ENCODE measurements around the gene MAP4K5. TPM values are rescaled to one million over a fixed set of nuclear protein-coding genes. Genes with fewer than 3 reads are reported as not detected.

The MAP4K5 gene
- total and polyA plus RNA-seq, 4 donors, result 16.0 to 67.0 (median 38.4) TPM

DNA sequence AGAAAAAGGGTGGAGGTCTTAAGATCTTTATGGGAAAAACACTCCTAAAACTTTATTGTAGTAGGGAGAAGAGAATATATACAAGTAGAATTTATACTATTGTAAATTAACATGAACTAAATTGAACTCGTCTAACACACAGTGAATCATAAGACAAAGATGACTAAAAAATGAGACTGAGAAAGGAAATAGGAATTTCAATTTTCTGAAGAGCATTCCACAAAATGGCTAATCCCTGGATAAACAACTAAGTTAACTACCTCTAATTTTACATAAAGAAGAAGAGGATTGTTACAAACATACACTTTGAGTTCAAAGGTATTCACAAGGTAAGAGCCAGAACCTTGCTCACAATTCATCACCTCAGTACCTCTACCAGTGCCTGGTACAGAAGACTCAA lies 2.0 kb downstream of the MAP4K5 start:
- Histone ChIP-seq H3K4me1 (ENCODE audit: control insufficient read depth in 1 of 2, insufficient read depth in 2 of 2, low read length in 2 of 2) (peaks cover 0 to 4% of the 10 kb centered on the region in 2 donors), H3K36me3 (ENCODE audit: control insufficient read depth in 1 of 2, insufficient read depth in 2 of 2, low read length in 1 of 2) (no peaks in the 10 kb centered on the region), H3K27ac (ENCODE audit: low read depth in 1 of 2, low read length in 2 of 2) (no peak overlapping the region), H3K4me3 (ENCODE audit: low read length in 2 of 2) (peak overlapping the region in 1 of 2 donors; percentile 90), H3K9me3 (ENCODE audit: control insufficient read depth, low read length) (no peaks in the 10 kb centered on the region), H3K27me3 (ENCODE audit: control insufficient read depth in 1 of 2, insufficient read depth in 2 of 2, low read length in 1 of 2) (no peaks in the 10 kb centered on the region)
- ATAC-seq (ENCODE audit: low FRiP score) (no peak), DNase-seq (no peak)
- 2 to 7% methylated on average over 1 of the region's 1 CpG for WGBS, 2 donors
- intact Hi-C loops (cut with DNase I), result loop anchor here in 1 of 2 donors (10.0 kb wide), 1 partner anchor 666 kb away; no protein-coding TSS in a partner anchor

GRCh38 chr14:50529288-50530179 lies 2.8 kb downstream of the MAP4K5 start:
- peaks cover 0 to 4% of the 10 kb centered on the region in 2 donors for H3K4me1 ChIP-seq (ENCODE audit: control insufficient read depth in 1 of 2, insufficient read depth in 2 of 2, low read length in 2 of 2)
- intact Hi-C loops (cut with DNase I), result loop anchor here in 1 of 2 donors (10.0 kb wide), 1 partner anchor 665 kb away; no protein-coding TSS in a partner anchor
- no peak overlapping the region for H3K4me3 ChIP-seq (ENCODE audit: low read length in 2 of 2)
- ATAC-seq (ENCODE audit: low FRiP score) (no peak), DNase-seq (no peak)
- H3K9me3 ChIP-seq (ENCODE audit: control insufficient read depth, low read length), result no peaks in the 10 kb centered on the region
- H3K27ac ChIP-seq (ENCODE audit: low read depth in 1 of 2, low read length in 2 of 2), result no peak overlapping the region
- H3K36me3 ChIP-seq (ENCODE audit: control insufficient read depth in 1 of 2, insufficient read depth in 2 of 2, low read length in 1 of 2), result no peaks in the 10 kb centered on the region
- 71 to 73% methylated on average over 6 of the region's 6 CpGs for WGBS, 2 donors
- H3K27me3 ChIP-seq (ENCODE audit: control insufficient read depth in 1 of 2, insufficient read depth in 2 of 2, low read length in 1 of 2), result no peaks in the 10 kb centered on the region

DNA sequence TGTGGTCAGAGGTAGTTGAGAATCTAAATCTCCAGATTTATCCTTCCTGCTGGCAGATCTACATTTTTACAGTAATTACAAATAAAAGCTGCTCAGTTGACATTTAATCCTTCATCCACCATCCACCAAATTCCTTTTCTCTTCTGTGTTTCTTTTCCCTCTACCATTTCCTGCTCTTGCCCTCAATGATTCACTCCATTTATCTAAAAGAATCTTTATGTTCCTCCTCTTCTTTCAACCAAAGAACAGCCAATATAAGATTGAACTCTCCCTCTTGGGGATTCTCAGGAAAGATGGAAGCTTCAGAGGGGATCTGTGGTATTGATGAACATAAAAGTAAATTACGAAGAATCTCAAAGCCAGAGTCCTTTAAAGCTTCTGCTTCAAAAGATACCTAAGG lies 4.4 kb downstream of the MAP4K5 start:
- 97% methylated on average over 1 of the region's 1 CpG for WGBS, 2 donors
- Histone ChIP-seq H3K27ac (ENCODE audit: low read depth in 1 of 2, low read length in 2 of 2) (no peak overlapping the region), H3K9me3 (ENCODE audit: control insufficient read depth, low read length) (no peaks in the 10 kb centered on the region), H3K36me3 (ENCODE audit: control insufficient read depth in 1 of 2, insufficient read depth in 2 of 2, low read length in 1 of 2) (no peaks in the 10 kb centered on the region), H3K4me3 (ENCODE audit: low read length in 2 of 2) (no peak overlapping the region), H3K4me1 (ENCODE audit: control insufficient read depth in 1 of 2, insufficient read depth in 2 of 2, low read length in 2 of 2) (peaks cover 0 to 4% of the 10 kb centered on the region in 2 donors), H3K27me3 (ENCODE audit: control insufficient read depth in 1 of 2, insufficient read depth in 2 of 2, low read length in 1 of 2) (no peaks in the 10 kb centered on the region)
- DNase-seq (no peak), ATAC-seq (ENCODE audit: low FRiP score) (no peak)
- intact Hi-C loops (cut with DNase I), result no loop called here

DNA sequence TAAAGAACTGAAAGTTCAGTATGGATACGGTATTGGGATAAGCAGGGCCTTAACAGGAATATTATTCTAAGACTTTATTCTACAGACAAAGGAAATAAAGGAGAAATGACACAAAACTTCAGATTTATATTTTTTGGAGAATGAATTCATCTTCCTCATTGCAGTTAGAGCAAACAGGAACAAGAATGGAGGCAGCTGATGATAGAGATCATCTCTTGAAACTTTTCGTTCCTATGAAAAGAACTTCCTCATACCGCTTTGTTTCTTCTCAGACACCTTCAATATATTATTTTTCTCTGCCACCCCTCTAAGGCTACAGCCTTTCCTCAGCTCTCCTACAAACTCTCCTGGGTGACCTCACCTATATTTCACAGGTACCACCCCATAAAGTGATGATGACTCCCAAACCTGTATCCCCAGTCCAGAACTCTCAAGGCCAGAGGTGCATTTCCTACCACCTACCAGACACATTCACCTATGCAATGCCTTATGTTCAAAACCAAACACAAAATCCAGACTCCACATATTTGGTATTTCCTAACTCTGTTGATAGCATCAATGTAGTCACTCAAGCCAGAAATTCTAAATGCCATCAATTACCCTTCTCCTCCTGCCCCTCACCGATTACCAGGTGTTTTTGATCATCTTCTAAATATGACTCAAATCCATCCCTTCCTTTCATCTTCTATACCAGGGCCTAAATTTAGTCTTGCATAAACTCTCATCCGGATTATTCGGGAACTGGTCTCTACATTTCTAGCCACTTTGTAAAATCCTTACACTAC lies 7.4 kb downstream of the MAP4K5 start:
- no peaks in the 10 kb centered on the region for H3K36me3 ChIP-seq (ENCODE audit: control insufficient read depth in 1 of 2, insufficient read depth in 2 of 2, low read length in 1 of 2)
- ATAC-seq (ENCODE audit: low FRiP score) (no peak), DNase-seq (no peak)
- intact Hi-C loops (cut with DNase I), result no loop called here
- WGBS, 2 donors, result 87 to 88% methylated on average over 6 of the region's 6 CpGs
- H3K9me3 ChIP-seq (ENCODE audit: control insufficient read depth, low read length), result no peaks in the 10 kb centered on the region
- H3K4me1 ChIP-seq (ENCODE audit: control insufficient read depth in 1 of 2, insufficient read depth in 2 of 2, low read length in 2 of 2), result peaks cover 1 to 4% of the 10 kb centered on the region in 2 donors
- H3K27ac ChIP-seq (ENCODE audit: low read depth in 1 of 2, low read length in 2 of 2), result no peak overlapping the region
- no peak overlapping the region for H3K4me3 ChIP-seq (ENCODE audit: low read length in 2 of 2)
- no peaks in the 10 kb centered on the region for H3K27me3 ChIP-seq (ENCODE audit: control insufficient read depth in 1 of 2, insufficient read depth in 2 of 2, low read length in 1 of 2)

DNA sequence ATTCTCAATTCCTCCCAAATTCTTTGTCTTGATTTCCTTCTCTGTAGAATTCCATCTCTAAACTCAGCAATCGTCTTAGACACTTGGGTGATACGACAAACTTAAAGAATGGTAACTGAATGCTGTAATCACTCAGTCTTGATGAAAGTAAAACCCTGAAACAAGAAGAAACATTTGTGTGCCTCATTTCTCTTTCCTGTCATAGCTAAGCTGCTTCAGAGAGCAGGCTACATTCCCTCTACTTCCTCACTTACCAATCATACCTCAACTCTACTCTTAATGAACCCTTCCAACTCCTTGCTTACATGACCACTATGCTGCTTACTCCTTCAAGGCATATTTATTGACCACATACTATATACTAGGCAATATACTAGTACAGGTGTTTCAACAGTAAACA lies 8.3 kb downstream of the MAP4K5 start:
- WGBS, 2 donors, result 67 to 74% methylated on average over 2 of the region's 2 CpGs
- Histone ChIP-seq H3K36me3 (ENCODE audit: control insufficient read depth in 1 of 2, insufficient read depth in 2 of 2, low read length in 1 of 2) (no peaks in the 10 kb centered on the region), H3K27me3 (ENCODE audit: control insufficient read depth in 1 of 2, insufficient read depth in 2 of 2, low read length in 1 of 2) (no peaks in the 10 kb centered on the region), H3K27ac (ENCODE audit: low read depth in 1 of 2, low read length in 2 of 2) (no peak overlapping the region), H3K4me3 (ENCODE audit: low read length in 2 of 2) (no peak overlapping the region), H3K4me1 (ENCODE audit: control insufficient read depth in 1 of 2, insufficient read depth in 2 of 2, low read length in 2 of 2) (peaks cover 1 to 4% of the 10 kb centered on the region in 2 donors), H3K9me3 (ENCODE audit: control insufficient read depth, low read length) (no peaks in the 10 kb centered on the region)
- DNase-seq (no peak), ATAC-seq (ENCODE audit: low FRiP score) (no peak)
- intact Hi-C loops (cut with DNase I), result no loop called here

DNA sequence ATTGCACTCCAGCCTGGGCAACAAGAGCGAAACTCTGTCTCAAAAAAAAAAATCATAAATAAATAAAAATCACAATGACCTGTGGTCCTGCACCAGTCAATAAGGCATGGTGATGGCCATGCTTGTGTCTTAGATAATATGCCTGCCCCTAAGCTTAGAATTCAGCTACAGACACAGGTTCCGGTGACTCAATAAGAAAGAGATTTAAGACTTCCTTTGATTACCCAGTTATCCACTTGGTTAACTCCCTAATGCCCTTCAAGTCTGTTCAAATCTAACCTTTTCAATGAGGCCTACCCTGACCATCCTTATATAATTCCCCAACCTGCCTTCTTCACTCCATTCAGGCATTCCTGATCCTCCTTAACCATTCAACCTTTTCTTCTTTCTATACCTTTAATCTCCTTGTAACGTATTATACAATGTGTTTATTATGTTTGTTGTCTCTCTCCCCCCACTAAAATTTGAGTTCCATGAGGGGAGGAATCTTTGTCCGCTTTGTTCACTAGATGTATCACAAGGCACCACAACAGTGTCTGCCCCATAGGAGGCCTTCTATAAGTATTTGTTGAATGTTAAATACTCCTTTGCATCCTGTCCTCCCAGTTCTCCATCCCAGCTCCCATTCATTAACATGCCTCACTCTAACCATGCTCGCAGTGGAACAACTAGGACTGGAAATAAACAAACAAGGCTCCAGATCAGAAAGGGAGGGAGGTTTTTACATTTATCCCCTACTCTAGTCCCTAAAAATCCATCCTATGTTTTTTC lies 8.9 kb downstream of the MAP4K5 start:
- ATAC-seq (ENCODE audit: low FRiP score) (no peak), DNase-seq (no peak)
- WGBS, 2 donors, result 86 to 98% methylated on average over 5 of the region's 5 CpGs
- Histone ChIP-seq H3K27me3 (ENCODE audit: control insufficient read depth in 1 of 2, insufficient read depth in 2 of 2, low read length in 1 of 2) (no peaks in the 10 kb centered on the region), H3K36me3 (ENCODE audit: control insufficient read depth in 1 of 2, insufficient read depth in 2 of 2, low read length in 1 of 2) (no peaks in the 10 kb centered on the region), H3K4me1 (ENCODE audit: control insufficient read depth in 1 of 2, insufficient read depth in 2 of 2, low read length in 2 of 2) (peaks cover 1 to 4% of the 10 kb centered on the region in 2 donors), H3K4me3 (ENCODE audit: low read length in 2 of 2) (no peak overlapping the region), H3K27ac (ENCODE audit: low read depth in 1 of 2, low read length in 2 of 2) (no peak overlapping the region), H3K9me3 (ENCODE audit: control insufficient read depth, low read length) (no peaks in the 10 kb centered on the region)
- intact Hi-C loops (cut with DNase I), result no loop called here

DNA sequence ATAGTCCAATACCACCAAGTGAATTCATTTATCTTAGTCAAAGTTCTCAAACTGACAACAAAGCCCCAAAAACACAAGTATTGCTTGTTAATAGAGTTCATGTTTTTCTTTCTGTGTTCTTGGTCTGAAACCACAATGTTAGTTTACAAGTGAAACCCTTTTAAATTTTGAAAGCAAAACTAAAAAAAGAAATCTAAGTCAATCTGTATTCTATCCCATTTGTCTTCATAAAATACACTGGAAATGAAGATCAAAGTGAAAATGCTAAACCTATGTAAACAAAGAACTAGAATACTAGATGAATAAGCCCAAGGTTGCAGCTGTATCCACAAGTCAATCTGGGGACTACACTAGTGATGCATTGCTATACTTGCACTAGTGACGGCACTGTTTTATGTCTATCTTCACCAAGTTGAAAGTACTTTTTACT lies 10.4 kb downstream of the MAP4K5 start:
- WGBS, 2 donors, result 74 to 76% methylated on average over 1 of the region's 1 CpG
- no peaks in the 10 kb centered on the region for H3K27me3 ChIP-seq (ENCODE audit: control insufficient read depth in 1 of 2, insufficient read depth in 2 of 2, low read length in 1 of 2)
- H3K4me3 ChIP-seq (ENCODE audit: low read length in 2 of 2), result no peak overlapping the region
- H3K4me1 ChIP-seq (ENCODE audit: control insufficient read depth in 1 of 2, insufficient read depth in 2 of 2, low read length in 2 of 2), result peaks cover 0 to 1% of the 10 kb centered on the region in 2 donors
- H3K27ac ChIP-seq (ENCODE audit: low read depth in 1 of 2, low read length in 2 of 2), result no peak overlapping the region
- no peaks in the 10 kb centered on the region for H3K9me3 ChIP-seq (ENCODE audit: control insufficient read depth, low read length)
- H3K36me3 ChIP-seq (ENCODE audit: control insufficient read depth in 1 of 2, insufficient read depth in 2 of 2, low read length in 1 of 2), result no peaks in the 10 kb centered on the region
- no peak for ATAC-seq (ENCODE audit: low FRiP score)
- no peak for DNase-seq
- intact Hi-C loops (cut with DNase I), result no loop called here

Data from aorta (tissue), 5 donors.